Stimulated activated CD8-positive, alpha-beta memory T cell treated with anti-CD3 and anti-CD28 coated beads, Interleukin-4, amount 100 ng/mL, for 4 hours (primary cell): ENCODE measurements around the gene EXOC6.

Source experiments
- DNase-seq, 2 donors: peaks; one replicate each; pipeline ENCODE4 v3.0.0-alpha.2; 2020; ENCODE audit warnings: low read depth in 2 of 2, low spot score in 1 of 2

EXOC6 gene

DNA sequence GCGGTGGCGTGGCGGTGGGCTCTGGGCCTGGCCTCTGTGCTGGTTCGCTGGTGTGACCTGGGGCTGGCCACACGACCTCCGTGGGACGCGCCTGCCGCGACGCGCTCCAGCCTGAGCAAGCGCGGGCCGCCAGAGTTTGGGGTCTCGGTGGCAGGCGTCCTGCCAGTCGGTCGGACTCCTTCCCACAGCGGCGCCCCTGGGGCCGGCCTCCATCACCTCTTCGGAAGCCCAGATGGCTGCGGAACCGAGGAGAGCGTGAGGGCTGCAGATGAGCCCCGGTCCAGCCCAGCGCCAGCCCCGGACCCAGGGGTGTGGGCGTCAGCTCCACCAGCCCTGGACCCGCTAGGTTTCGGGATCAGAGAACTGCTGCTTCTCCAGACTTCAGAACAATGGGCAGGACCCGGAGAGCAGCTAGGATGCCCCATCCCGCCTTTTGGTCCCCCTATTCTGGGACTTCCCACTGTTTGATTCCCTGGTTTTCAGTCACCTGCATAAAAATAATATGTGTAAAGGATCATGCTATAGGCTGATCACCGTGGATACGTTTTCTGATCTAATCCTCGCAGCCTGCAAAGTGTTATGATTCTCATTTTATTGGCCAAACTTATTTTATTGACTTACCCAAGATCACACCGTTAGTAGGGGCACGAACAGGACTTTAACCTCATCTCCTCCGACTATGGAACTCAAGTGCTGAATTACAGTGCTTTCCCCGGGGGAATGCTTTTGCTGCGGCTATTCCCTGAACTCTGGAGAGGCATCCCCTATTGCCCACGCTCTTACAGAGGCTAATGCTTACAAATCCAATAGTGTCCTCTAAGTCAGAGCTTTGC lies 215.0 kb downstream of the EXOC6 start:
- DNase-seq = no peak

DNA sequence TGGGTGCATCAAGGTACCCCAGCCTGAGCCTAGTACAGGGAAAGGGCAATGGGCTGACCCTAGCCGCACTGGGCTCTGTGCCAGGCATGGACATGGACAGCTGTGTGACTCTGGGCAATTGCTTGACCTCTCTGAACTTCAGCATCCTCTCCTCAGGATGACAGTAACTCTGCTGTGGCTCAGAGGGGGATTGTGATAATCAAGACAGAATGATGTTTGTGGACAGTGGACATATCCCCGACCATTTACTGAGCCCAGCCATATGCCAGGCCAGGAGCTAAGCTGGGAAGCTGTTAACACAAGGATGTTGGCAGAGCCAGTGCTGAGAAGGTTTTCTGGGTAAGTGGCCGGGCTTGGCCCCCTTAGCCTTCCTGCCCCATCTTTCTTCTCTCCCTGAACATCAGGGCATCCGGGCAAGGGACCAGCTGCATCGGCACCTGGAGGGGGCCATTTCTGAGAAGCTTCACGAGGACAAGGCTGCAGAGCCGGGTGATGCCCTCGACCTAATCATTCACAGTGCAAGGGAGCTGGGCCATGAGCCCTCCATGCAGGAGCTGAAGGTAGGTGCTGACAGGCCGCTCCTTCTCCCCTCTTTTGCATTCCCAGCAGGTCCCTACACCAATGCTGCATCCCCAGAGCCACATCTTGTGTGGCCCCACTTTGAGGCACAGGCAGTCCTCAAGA lies 215.8 kb downstream of the EXOC6 start:
- DNase-seq = no peak

DNA sequence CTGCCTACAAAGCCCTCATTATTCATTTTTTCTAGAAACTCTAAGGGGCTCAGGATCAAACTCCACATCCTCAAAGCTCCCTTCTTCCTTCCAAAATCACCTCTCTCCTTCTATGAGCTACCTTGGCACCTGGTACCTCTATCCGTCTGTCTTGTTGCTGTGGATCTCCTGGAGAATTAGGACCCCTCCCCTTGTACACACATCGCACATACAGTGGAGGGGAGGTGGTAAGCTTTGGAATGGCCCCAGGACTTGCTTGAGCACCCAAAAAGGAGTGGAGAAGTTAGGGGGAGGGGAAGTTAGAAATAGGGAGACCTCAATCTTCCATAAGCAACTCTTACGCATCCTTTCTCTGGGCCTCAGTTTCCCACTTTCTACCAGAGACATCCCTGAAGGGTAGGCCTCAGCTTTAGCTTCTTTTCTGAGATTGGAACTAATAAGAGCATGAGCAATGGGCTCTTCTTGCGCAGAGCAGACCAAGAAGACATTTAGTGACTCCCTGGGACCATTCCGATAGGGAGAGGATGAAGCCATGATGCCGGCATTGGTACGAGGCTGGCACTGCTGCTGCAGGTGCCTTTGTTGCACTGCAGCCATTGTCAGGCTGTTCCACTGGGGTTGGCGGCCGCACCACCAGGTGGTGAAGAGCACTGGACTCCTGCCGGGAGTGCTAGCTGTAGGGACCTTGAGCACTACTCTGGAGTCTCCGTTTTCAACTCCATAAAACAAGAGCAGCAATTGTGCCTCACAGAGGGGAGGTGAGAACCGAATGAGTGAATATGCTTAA lies 216.7 kb downstream of the EXOC6 start:
- DNase-seq = no peak

DNA sequence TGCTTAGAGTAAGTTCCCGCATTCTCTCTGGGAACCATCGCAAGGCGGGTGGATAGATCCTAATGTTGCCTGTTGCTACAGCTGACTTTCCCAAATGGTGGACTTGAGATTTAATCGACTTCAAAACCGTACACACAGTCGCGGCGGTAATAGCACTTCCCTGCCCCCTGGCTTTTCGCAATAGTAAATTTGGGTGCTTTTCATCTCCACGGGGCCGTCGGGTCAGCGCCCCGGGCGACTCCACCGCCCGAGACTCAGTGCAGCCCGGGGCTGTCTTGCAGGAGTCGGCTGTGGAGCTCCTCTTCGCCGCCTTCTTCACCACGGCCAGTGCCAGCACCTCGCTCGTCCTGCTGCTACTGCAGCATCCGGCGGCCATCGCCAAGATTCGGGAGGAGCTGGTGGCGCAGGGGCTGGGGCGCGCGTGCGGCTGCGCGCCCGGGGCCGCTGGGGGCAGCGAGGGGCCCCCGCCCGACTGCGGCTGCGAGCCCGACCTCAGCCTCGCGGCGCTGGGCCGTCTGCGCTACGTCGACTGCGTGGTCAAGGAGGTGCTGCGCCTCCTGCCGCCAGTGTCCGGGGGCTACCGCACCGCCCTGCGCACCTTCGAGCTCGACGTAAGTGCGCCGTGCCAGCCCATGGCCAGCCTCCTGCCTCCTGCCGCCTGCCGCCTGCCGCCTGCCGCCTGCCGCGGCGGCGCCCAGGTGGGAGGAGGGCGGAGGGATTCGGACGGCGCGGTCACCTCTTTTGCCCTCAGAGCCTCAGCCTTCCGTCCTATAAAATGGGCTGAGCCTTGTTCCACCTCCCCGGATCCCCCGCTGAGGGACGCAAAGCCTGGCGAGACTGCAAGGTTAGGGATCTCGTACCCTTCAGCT lies 217.6 kb downstream of the EXOC6 start:
- no peak for DNase-seq

DNA sequence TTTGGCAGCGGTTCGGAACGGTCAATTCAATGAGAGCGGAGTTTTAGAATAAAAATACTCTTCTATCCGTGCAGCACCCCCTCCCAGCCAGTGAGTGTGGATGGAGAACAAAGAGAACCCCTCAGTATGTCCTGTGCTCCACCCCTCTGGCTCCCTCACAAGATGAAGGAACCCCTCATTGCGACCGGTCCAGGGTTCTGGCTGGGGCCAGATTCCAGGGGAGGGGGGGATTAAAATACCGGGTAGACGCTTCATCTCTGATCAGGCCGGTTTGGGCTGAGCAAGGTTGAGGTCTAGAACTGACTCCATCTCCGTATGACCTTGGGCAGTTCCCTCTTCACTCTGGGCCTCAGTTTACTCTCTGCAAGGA lies 218.2 kb downstream of the EXOC6 start:
- no peak for DNase-seq

DNA sequence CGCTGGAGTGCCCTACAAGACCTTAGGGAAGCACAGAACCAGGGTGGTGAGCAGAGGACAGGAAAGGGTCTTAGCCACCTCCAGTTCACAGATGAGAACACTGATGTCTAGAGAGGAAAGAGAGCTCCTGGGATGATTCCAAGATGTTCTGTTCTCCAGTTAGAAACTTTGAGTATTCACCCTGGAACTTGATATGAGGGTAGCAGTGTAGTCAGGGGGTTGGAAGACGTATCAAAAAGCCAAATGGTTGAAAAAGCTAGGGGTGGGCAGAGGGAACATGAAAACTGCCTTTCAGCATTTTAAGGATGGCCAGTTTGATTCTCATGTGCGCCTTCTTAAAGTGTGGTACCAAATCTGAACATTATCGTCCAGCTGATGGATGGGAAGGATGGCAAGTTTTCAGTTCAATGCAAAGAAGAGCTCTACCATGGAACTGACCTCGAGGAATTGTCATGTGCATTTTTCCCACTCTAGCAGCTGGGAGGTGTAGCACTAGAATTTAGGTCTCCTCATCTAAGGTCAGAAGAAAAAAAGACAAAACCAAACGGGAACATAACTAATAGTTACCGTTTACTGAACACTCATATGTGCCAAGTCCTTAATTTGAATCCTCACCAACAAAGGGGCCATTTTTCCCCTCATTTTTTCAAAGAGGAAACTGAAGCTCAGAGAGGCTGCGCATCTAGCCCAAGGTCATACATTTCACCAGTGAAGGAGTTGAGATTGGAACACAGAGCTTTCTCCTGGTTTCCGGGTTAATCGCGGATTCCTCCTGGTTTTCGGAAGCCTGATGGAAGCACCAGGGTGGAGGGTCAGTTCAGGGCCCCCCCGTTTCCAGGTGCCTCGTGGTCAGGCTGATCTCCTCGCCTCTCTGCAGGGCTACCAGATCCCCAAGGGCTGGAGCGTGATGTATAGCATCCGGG lies 219.4 kb downstream of the EXOC6 start:
- no peak for DNase-seq

DNA sequence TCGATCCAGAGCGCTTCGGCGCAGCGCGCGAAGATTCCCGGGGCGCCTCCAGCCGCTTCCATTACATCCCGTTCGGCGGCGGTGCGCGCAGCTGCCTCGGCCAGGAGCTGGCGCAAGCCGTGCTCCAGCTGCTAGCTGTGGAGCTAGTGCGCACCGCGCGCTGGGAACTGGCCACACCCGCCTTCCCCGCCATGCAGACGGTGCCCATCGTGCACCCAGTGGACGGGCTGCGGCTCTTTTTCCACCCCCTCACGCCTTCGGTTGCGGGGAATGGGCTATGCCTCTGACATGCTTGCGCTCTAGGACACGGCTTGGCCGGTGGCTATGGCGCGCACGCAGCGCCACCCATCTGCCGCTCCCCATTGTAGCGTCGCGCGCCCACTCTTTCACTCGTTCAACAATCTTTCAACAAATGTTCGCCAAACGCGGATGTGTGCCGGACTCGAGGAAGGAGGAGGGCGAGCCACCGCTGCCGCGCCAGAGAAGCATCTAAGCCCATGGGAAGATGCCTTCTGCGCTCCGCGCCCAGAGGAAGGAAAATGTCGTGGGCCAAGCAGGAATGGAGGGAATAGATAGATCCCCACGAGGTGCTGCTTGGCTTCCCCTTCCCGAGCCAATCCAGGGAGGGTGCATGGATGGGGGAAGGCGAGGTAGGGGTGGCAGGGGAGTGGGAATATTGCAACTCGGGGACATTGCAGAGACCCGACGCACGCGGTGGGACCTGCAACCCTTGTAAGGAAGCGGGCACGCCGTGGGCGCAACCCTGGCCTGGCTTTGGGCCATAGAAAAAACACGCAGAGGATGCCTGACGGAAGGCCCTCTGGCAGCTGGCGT lies 220.3 kb downstream of the EXOC6 start:
- no peak for DNase-seq

DNA sequence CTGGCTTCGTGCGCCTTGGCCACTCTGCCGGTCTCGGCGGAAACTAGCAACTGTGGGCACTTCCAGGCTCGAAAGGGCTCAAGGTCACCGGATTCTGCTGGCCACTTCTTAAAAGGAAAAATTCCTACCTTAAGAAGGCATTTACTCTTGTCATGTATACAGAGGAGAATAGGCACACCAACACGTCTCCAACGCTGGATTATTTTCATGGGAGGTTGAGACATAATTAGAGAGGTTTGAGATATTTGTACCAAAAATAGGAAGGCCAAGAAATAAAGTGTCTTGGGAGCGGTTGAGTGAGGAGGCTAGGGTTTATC lies 220.9 kb downstream of the EXOC6 start:
- no peak for DNase-seq

DNA sequence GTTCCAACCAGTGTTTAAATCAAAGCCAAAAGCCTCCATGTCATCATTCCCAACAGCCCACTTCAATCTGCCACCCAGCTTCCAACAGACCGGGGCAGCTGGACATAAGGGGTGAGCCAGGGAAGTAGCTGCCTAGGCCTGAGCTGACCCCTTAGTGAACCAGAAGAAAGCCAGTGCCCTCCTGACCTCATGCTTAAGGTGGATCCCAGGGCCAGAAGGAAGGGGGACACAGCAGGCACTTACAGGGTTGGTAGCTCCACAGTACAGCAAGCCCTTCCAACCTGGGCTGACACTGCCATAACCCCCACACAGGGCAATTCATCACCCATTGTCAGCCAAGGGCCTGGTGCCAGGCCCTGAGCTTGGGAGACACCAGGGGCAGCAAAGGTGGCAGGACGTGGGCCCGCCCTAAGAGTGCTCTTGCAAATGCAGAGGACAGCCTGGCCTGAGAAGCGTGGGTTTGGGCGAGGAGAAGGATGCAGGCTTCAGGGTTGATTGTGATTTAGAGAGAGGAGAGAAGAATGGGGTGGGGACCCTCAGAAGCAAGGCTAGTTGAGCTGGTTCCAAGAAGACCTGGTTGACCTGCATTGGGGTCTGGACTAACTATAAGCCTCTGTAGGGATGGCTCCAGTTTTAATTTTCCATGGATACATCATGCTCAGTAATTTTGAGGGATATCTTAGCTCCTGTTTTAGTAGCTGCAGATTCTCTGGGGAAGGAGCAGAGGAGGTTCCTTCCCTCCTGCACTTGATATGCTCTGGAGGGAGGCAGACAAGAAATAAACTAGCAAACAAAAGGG lies 222.3 kb downstream of the EXOC6 start:
- DNase-seq = no peak

DNA sequence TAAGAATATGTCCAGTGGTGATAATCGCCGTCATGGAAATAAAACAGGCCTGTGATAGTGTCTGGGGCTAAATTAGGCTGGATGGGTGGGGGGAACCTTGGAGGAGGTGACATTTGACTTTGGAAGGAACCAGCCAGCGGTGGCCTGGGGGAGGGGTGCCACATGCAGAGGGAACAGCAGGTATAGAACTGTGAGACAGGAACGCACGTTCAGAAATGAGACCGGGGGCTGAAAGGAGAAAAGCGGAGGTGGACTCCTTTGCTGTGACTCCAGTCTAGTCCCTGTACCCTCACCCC lies 222.8 kb downstream of the EXOC6 start:
- no peak for DNase-seq

DNA sequence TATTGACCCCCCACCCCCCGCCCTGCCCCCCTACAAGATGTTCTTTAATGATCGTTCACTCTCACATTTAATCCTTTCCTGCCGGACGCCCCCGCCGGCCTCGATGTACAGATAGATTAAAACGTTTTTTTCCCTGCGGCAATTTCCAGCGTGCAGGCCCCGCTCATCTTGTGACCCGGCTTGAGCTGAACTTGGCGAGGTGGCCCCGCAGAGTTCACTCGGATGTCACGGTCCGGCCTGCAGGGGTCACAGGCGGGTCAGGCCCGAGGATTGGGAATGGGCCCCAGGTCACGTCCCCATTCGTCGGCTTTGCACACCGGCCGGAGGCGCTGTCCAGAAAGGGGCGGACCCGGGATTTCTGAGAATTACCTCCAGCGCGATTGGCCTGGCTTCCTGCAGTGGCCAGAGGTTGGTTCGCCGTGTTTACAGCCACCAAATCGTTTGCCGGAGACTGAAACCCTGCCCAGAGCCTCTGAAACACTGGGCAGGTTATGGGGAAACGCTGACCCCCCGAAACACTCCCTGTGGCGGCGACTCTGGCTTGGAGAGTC lies 223.4 kb downstream of the EXOC6 start:
- no peak for DNase-seq

DNA sequence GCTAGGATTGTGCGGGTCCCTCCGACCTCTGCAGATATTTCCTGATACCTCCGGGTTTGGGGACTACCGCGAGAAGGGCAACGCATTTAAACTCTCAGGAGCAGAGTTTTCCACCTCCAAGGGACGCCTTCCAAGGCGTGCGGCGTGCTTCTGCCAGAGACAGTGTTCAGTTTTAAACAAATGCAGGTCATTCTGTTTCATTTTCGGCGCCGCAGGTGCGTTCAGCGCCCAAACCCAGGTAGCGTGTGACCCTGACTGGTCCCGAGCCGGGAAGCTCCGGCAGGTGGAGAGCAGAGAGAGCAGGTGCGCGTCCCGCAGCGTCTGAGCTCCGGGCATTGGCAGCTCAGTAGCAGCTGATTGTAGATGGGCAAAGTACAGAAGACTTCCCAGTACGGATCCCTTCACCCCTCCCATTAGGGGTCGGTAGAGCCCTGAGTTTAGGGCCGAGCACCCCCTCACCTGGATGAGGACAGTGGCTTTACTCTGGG lies 223.9 kb downstream of the EXOC6 start:
- no peak for DNase-seq

DNA sequence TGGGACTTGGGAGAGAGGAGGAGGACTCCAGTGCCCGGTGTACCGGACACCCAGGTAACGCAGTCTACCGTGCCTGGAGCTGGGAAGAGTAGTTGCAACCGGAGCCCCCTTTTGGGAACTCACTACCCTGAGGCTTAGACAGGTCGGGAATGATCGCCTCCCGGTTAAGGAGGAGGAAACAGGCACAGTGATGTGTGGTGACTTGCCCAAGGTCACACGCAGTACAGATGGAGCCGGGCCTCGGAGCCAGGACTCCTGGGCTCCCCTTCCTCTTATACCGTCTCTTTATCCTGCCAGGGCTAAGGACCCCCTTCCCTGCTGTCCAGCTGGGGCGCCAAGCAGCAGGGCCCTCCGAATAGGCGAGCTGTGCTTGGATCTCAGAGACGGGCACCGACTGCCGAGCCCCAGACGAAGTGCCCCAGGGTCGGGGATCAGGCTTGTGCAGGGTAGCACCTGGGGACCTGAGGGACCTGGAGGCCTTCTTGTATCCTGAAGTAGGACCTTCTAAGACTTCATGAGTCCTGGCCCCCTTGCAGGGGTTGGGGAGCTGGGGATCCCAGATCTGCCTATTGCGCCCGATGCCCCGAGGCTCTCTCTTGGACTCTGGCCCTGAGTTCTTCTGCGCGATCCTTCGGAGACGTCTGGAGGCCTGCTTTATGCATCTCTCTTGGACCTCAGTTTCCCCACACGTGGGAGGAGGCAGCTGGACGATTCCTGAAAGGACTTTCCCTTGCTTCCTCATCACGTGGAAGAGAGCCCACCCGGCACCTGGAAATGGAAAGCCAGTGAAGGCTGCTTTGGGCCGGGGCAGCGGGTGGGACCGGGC lies 224.6 kb downstream of the EXOC6 start:
- DNase-seq = no peak

DNA sequence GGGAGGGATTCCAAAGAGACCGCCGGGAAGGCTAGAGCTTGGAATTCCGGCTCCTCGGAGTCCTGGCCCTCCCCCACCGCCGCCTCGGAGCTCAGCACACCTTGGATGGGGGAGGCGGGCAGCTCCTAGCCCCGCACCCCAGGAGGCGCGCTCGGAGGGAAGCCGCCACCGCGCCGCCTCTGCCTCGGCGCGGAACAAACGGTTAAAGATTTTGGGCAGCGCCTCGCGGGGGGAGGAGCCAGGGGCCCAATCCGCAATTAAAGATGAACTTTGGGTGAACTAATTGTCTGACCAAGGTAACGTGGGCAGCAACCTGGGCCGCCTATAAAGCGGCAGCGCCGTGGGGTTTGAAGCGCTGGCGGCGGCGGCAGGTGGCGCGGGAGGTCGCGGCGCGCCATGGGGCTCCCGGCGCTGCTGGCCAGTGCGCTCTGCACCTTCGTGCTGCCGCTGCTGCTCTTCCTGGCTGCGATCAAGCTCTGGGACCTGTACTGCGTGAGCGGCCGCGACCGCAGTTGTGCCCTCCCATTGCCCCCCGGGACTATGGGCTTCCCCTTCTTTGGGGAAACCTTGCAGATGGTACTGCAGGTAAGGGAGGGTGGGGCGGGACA lies 225.3 kb downstream of the EXOC6 start, which contains the start of gene CYP26A1:
TSS of gene CYP26A1 (plus strand) at position 355 of the 608 bp plus-strand sequence. CDS start at position 397, 42 bp downstream.
- DNase-seq = no peak

DNA sequence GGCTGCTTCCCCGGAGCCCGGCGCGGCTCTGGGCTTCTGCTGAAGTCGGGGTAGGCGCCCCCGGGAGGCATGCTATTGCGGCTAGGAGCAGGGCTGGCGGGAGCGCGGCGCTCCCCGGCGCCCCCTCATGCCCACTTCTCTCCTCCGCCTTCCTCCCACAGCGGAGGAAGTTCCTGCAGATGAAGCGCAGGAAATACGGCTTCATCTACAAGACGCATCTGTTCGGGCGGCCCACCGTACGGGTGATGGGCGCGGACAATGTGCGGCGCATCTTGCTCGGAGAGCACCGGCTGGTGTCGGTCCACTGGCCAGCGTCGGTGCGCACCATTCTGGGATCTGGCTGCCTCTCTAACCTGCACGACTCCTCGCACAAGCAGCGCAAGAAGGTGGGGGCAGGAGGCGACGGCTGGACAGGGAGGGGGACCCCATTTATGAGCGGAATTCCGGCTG lies 225.9 kb downstream of the EXOC6 start:
- DNase-seq = no peak

DNA sequence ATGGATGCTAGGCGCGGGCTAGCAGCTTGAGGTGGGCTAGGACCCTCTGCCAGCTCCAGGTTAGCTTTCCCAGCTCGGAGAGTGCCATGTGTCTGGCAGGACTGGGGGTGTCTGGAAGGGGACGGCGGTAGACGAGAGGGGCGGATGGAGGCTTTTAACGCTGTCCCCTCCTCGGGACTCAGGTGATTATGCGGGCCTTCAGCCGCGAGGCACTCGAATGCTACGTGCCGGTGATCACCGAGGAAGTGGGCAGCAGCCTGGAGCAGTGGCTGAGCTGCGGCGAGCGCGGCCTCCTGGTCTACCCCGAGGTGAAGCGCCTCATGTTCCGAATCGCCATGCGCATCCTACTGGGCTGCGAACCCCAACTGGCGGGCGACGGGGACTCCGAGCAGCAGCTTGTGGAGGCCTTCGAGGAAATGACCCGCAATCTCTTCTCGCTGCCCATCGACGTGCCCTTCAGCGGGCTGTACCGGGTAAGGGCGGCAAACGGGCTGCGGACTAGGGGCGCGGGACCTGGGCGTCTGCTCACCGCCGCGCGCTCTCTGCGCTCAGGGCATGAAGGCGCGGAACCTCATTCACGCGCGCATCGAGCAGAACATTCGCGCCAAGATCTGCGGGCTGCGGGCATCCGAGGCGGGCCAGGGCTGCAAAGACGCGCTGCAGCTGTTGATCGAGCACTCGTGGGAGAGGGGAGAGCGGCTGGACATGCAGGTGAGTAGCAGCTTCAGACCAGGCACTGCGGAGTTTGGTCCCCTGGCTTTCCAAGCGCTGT lies 226.5 kb downstream of the EXOC6 start:
- DNase-seq = no peak
